Measurements from ENCODE around the gene BICDL1.

The BICDL1 gene

DNA sequence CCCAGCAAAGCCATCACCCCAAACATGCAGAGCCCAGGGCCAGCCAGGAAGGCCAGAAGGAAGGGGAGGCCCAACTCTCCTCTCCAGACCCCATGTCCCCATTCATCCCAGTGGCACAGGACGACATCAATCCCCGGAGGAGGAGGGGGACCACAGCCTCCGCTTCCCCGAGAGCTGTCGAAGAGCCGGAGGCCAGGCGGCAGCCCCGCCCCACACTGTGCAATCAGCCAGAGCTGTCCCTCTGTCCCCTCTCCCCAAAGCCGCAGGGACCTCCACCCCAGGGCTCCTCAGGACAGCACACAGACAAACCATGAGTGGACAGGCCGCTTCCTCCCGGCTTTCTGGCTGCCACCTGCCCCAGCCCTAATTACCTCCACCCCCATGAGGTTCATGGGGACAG is 110.7 kb downstream of the BICDL1 start:
- FAIRE-seq (no peak), DNase-seq (ENCODE audit: low spot score) (no peak)

DNA sequence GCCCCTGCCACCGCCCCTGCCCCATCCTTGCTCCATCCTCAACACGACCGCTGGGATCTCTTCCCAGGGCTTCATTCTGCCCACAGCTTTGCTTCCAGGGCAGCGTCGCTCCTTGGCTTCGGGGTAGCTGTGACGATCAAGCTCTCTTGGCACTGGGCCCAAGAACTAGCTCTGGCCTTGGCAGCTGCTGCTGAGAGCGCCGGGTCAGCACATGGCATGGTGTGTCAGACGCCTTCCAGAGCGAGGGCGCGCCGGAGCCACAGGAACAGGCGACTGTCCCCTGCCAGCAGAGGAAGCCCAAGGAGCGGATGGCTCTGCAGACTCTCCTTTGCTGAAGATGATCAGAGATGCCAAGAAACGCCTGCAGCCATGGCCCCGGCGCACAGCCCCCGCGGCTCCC is 111.6 kb downstream of the BICDL1 start:
- DNase-seq (ENCODE audit: low spot score), result no peak
- no peak for FAIRE-seq

DNA sequence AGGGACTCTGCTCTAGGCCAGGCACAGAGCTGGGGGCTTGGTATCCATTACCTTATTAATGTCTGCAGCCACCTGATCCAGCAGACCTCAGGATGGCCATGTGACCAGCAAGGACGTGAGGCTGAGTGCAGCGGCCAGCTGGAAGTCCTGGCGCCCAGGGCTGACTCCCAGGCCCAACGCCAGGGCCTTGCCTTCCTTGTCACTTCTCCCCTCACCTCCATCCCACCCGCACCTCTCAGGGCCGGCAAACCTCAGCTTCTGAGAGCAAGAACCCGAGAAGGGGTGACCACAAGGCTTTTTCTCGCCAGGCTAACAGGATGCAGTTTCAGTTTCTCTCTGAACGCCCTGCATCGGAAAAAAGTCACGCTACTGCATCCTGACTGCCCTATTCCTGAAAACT is 112.1 kb downstream of the BICDL1 start:
- FAIRE-seq, result no peak

DNA sequence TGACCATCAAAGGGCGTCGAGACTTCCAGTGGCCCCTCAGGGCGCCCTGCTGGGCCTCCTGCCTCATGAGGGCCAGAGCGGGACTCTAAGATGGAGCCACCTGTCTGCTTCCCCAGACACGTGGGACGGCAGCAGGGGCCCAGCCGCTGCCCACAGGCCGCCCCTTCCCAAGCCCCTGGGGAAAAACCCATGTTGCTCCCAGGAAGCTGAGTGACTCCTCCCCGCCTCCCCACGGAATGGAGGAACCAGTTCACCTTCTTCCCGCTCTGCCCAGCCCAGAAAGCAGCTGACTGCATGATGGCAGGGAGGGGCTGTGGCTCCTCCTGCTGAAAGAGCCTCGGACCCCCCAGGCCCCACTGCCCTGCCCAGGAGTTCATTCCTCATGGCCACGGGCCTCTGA is 112.6 kb downstream of the BICDL1 start:
- no peak for FAIRE-seq
- DNase-seq (ENCODE audit: low spot score), result no peak

More for the DNA sequence above, 112.1 kb downstream of the BICDL1 start:
- no peak for DNase-seq (ENCODE audit: low spot score)

DNA sequence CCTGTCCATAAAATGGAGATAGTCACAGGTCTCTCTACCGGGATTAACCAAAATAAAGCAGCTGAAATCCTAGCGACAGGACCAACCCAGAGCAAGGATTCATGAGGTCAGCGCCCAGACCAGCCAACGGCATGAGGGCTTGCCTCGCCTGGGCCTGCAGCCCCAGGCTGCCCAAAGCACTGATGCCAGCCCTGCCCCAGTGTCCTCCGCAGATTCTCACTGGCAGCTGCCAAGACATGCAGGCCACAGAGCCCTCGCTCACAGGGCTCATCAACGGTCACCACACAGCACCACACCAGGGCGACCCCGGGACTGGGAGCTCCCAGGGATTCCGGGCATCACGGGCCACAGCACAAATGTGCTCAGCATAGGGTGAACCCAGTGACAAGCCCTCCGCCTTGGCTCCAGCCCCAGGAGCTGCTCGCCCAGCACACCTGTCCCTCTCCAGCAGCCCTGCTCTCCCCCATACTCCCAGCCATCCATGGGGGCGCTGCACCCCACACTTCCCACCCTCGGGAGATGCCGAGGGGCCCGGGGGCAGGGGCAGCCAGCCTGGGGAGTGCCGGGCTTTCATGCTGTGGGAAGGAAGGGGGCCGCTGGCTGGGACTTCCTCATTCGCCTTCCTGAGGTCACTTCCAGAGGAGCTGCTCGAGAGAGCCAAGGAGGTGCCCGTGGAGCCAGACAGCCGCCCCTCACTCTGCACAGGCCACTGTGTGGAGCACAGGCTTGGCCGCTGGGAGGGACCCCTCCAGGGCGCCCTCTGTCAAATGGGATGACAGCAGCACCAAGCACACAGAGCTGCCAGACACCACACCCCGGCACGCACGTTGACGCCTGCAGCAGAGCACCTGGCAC is 113.4 kb downstream of the BICDL1 start:
- FAIRE-seq, result no peak
- no peak for DNase-seq (ENCODE audit: low spot score)

DNA sequence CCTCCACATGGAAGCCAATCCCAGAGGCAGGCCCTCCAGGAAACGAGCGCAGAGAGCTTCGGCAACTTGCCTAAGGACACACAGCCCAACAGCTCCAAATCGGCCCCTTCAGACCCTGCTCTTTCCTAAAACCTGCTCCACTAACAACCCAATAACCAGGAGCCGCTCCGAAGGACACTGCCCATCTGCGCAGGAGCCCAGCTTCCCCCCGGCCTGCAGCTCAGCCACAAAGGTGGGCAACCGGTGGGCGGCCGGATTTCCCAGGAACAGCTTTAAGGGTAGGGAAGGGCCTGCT is 114.0 kb downstream of the BICDL1 start:
- DNase-seq (ENCODE audit: low spot score) (no peak), FAIRE-seq (no peak)

DNA sequence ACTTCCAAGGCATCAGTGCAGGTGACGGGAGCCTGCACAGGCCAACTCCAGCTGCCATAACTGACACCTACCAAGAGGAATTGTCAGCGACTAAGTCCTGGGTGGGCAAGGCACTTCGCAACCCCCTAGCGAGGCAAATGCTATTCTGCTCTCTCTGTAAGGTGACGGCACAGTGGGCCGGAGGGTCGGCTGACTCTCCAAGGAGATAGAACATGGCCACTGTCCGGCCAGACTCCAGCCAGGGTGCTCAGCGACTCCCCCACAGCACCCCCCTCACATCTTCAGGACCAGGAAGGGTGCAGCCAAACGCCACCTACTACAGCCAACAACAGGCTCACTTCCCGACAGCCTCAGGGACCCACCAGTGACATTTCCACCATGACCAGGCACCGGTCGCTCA is 114.3 kb downstream of the BICDL1 start:
- DNase-seq (ENCODE audit: low spot score) (no peak), FAIRE-seq (no peak)

DNA sequence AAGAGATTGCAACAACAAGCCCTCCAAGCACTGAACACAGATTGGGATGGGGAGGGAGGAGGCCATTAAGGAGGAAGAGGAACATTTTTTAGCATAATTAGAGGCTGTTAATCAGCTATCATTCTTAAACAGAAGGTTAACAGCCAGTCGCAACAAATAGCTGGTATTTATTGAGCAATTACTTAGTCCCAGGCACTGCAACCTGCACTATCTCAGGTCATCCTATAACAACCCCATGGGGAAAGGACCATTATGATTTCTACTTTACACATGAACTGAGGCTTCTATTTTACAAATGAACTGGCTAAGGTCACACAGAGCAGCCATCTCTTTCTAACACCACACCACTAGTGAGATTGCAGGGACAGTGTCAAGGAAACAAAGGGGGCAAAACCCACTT is 117.1 kb downstream of the BICDL1 start:
- FAIRE-seq (no peak), DNase-seq (ENCODE audit: low spot score) (no peak)

DNA sequence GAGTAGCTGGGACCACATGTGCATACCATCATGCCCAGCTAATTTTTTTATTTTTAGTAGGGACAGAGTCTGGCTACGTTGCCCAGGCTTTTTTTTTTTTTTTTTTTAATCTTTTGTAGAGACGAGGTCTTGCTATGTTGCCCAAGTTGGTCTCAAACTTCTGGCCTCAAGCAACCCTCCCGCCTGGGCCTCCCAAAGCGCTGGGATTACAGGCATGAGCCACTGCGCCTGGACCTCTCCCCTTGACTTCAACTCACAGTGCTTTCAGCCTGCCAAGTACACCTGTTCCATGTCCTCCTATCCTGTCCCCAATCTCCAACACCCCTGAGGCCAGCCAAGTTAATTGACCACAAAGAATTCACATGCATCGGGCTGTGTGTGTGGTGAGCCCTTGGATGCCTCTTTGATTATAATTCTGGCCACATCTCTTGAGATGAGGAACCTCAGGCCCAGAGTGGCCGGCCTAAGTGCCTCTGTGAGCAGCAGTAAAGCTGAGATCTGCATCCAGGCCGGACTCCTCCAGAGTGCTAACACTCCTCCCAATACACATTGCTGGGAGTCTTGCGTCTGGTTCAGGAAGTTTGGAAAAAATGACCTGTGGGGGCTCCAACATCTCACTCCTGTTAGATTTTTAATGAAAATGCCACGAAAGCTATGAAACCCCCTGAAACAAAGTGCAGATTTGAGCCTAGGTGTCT is 120.7 kb downstream of the BICDL1 start:
- no peak for DNase-seq (ENCODE audit: low spot score)

DNA sequence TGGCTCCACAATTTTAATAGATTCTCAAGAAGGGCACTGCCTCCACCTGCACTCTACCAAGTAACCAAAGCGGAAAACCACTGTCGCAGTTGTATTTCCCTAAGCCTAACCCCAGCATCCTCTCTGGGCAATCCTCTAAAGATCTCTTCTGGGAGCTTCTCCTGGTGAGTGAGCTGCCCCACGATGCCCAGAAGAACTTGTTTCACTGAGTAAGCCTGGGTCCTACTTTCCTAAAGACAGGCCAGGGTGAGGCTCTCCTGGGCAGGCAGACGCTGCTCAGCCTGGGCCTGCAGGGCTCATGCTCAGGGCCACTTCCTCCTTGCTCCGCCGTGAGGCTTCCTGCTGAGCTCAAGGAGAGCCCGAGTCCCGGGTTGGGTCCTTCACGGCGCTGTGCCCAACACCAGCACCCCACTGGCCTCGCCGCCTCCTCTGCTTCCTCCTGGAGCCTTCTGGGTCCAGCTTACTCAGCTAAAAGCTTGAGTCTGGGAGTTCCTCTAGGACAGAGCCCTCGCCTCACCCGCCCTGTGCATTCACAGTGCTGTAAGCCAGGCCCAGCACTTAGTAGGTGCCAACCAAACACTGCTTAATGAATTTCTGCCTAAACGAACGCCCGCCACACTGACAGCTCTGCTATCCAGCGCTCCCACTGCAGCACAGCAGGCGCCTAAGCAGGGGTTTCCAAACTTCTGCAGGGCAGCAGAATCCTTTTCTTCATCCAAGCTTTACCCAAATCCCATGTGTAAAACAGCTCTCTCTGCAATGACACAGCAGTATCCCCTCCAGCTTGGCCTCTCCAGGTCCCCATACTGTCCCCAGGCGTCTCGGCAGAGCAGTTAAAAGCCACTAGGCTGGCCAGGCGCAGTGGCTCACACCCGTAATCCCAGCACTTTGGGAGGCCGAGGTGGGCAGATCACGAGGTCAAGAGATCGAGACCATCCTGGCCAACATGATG is 121.8 kb downstream of the BICDL1 start:
- FAIRE-seq (no peak), DNase-seq (ENCODE audit: low spot score) (no peak)

More for the DNA sequence above, 120.7 kb downstream of the BICDL1 start:
- FAIRE-seq, result no peak

DNA sequence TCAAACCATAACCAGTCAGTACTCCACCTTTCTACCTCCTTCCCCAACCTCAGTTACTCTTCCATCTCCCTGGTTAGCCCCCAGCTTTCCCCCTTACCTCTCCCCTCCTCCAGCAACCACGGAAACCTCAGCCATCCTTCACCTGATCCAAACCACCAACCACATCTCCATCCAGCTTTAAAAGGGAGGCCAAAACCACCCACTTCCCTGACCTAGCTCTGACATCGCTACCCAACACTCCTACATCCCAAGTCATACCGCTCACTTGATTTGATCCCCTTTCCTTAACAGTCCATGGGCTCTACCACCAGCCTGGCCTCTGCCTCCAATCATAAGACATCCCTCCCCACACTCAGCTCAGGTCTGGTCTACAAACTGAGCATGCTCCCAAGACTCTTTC is 126.0 kb downstream of the BICDL1 start:
- no peak for FAIRE-seq

DNA sequence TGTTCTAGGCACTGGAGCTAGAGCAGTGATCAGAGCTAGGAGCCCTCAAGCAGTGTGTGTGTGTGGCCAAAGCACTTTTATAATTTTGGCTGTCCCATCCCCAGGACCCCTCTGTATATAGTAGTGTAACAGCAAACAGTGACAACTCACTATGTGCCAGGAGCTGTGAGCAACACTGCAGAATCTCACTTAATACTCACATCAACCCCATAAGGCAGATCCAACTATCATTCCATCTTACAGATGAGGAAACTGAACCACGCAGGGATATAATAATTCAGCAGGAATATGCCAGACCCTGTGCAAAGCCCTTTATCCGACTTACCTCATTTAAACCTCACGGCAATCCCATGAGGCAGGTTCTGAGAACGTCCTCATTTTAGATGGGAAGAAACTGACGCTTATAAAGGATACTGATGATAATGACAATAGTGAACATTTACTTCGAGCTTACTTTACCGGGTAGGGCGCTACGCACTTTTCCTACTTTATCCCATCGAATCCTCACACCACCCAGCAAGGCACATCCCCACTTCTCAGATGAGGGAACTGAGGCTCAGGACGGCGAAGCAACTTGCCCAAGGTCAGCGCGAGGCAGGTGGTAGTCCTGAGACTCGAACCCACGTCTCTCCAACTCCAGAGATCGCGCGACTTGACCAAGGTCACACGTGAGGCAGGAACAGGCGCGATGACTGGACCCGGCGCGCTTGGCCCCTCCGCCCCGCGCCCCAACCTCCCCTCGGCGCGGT is 126.8 kb downstream of the BICDL1 start:
- no peak for FAIRE-seq
- peak; percentile 15 for DNase-seq (ENCODE audit: low spot score)

More for the DNA sequence above, 126.0 kb downstream of the BICDL1 start:
- DNase-seq (ENCODE audit: low spot score), result no peak

DNA sequence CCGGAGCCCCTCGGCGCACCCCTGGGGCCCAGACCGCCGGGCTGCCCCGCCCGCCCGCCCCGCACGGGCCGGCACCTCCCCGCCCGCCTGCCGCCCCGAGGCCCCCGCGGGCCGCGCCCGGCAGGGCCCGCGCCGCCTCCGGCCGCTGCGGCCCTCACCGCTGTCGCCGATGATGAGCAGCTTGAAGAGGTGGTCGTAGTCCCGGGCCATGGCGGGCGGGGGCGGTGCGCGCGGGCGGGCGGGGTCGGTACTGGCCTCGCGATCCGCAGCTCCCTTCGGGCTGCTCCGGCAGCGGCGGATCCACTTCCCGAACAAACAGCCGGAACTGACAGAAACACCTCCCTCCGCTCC is 127.4 kb downstream of the BICDL1 start, which contains the start of gene RAB35:
TSS of gene RAB35 (minus strand) at position 313 of the 351 bp plus-strand sequence. CDS start at position 210, 103 bp downstream.
- FAIRE-seq (no peak), DNase-seq (ENCODE audit: low spot score) (no peak)

DNA sequence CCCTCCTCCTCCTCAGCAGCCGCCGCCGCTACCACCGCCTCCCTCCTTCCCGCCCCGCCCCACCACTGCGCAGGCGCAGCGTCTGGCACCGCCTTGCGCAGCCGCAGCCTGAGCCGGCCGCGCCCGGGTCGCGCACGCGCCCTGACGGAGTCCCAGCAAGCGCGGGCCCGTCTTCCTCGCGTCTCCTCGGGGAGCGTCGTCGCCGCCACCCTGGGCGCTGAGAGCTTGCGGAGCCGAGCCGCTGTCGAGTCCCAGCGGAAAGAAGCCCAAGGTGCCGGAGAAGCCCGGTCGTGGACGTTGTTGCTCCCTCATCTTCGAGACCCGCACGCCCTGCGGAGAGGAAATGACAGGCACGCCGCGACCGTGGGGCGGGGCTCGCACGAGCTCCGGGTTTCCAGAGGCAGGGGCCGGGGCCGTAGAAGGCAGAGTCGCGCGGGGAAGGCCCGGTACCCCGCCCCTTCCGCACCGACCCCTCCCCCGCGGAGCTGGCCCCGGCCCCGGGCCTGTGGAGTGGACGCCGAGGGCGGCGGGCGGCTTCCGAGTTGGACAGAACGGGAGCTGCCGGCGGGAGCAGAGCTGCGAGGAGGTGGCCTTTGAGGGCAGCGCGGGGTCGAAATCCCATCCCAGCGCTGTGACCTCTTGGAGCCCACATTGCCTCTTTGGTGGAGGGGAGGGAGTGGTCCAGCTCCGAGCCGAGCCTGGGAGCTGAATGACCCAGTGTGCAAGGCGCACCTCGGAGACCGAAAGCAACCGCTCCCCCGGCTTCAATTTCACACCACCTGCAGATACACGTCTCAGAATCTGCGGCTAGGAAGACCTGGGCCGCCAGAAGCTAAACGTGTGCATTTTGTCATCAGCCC is 128.0 kb downstream of the BICDL1 start:
- no peak for FAIRE-seq

DNA sequence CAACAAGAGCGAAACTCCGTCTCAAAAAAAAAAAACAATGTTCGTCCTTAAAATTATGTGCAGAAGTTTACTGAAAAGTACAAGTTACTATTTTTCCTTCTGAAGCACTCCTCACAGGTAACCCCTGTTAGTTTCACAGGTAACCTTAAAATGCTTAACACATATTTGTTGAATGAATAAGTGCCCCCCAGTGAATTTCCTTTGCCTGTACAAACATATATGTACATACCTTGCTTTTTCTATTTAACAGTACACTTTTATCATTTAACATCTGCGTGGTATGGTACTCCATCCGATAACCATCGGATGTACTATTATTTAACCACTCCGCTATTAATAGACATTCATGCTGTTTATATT is 128.9 kb downstream of the BICDL1 start:
- no peak for DNase-seq (ENCODE audit: low spot score)
- no peak for FAIRE-seq

More for the DNA sequence above, 128.0 kb downstream of the BICDL1 start:
- peak; percentile 77 for DNase-seq (ENCODE audit: low spot score)

DNA sequence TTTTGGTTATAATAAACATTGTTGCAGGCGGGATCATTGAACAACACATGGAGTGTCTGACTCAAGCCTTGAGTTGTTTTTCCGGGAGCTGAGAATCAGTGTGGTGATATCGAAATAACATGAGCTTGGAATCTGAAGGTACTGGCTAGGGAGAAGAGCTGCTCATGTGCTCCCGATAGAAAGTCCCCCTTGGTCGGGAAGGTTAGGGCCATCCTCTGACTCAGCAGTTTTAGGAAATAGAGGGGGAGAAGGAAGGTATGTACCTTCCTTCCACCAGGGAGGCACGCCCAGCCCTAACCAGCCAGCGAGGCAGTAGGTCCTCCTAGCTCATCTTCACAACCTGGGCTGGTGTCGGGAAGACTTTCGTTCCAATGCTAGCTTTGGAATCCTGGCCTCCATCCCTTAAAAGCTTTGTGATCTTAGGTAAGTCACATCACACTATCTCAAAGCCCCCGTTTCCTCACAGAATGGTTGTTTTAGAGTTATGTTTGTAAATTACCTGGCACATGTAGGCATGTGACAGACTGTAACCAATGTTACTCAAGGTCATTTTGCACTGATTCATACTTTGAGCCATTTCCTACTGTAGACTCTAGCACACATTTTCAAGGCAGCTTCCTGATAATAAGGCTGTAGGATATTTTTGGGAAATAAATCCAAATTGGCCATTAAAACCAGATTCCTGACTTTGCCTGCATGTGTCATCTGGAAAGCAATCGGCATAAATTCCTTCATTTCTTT is 129.5 kb downstream of the BICDL1 start:
- no peak for FAIRE-seq
- DNase-seq (ENCODE audit: low spot score), result peak; percentile 45

DNA sequence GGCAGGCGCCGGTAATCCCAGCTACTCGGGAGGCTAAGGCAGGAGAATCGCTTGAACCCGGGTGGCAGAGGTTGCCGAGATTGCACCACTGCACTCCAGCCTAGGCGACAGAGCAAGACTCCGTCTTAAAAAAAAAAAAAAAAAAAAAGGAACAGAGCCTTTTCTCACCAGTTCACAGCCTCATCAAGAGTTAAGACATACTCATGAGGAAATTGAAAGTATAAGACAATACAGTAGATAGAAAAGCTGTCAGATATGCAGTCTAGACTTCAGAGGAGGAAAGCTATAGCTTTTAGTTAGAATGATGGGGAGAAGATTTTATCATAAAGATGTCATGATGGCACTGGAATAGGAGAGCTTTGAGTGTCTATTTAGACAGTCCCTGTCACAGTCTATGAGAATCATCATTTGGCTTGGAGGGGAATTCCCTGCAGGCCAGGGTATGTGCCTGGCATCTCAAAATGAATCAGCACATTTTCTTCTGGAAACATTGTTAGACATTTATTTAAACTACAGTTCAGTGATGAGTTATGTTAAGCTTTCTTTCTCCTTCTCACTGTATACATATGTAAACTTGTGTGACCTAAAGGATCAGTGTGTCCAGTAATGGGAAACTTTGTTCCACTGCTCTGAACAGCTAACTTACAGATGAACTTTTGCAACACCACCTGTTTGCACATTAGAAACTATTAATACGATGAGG is 130.4 kb downstream of the BICDL1 start:
- peak; percentile 61 for DNase-seq (ENCODE audit: low spot score)
- peak; percentile 62 for FAIRE-seq

DNA sequence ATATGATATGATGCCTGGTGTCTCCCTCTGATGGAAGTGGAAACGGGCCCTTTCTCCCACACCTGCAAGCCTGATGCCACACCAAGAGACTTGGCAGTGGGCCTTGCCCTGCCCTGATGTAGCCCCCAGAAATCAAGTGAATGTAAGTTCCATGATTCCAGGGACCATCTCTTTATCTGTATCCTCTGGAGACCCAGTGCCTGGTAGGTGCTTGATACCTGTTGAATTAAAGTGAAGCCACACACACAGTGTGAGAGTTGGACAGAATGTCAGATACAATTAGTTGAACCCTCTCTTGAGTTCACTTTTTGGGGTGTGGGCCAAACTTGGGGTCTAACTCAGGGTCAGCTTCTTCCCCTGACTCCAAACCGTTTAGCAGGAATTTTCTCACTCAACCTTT is 132.3 kb downstream of the BICDL1 start:
- FAIRE-seq (no peak), DNase-seq (ENCODE audit: low spot score) (no peak)

DNA sequence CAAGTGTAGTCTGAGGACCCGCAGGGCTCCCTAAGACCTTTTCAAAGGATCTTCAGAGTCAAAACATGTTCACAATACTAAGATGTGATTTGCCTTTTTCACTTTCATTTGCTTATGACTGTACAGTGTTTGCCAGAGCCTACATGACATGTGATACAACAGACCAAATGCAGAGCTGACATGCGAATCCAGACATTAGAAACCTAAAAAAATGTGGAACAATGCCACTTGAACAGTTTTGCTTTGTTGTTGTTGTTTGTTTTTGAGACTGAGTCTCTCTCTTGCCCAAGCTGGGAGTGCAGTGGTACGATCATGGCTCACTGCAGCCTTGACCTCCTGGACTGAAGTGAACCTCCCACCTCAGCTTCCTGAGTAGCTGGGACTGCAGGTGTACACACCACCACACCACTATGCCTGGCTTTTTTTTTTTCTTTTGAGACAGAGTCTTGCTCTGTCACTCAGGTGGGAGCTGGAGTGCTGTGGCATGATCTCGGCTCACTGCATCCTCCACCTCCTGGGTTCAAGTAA is 132.8 kb downstream of the BICDL1 start:
- DNase-seq (ENCODE audit: low spot score) (no peak), FAIRE-seq (no peak)
